Activated CD4-positive, alpha-beta T cell treated with anti-CD3 and anti-CD28 coated beads for 1 hour (primary cell): ENCODE results near the gene MACF1.

ENCODE experiments used
- DNase-seq: peaks from one replicate; pipeline ENCODE4 v3.0.0-alpha.2; 2020

Gene MACF1

GRCh38 chr1:39317111-39317510, 112.6 kb downstream of the MACF1 start:
- DNase-seq = no peak

GRCh38 chr1:39317910-39318633, 113.6 kb downstream of the MACF1 start:
- DNase-seq = no peak

- no peak for DNase-seq
Measured at GRCh38 chr1:39321979-39322378, 117.5 kb downstream of the MACF1 start.

- DNase-seq = no peak
Measured at GRCh38 chr1:39322431-39322830, 117.9 kb downstream of the MACF1 start.

- DNase-seq = no peak
Measured at GRCh38 chr1:39324888-39325287, 120.4 kb downstream of the MACF1 start.

- no peak for DNase-seq
Measured at GRCh38 chr1:39326836-39327235, 122.3 kb downstream of the MACF1 start.

GRCh38 chr1:39328095-39328494, 123.6 kb downstream of the MACF1 start:
- DNase-seq = no peak

GRCh38 chr1:39328586-39329121, 124.2 kb downstream of the MACF1 start:
- no peak for DNase-seq

- DNase-seq = no peak
Measured at GRCh38 chr1:39331647-39332046, 127.2 kb downstream of the MACF1 start.

GRCh38 chr1:39332291-39332690, 127.8 kb downstream of the MACF1 start:
- DNase-seq = no peak

- DNase-seq = no peak
Measured at GRCh38 chr1:39332828-39333227, 128.3 kb downstream of the MACF1 start.

- no peak for DNase-seq
Measured at GRCh38 chr1:39333296-39333695, 128.8 kb downstream of the MACF1 start.

GRCh38 chr1:39335216-39335615, 130.7 kb downstream of the MACF1 start:
- DNase-seq = no peak

- no peak for DNase-seq
Measured at GRCh38 chr1:39337067-39337466, 132.6 kb downstream of the MACF1 start.

GRCh38 chr1:39342776-39343175, 138.3 kb downstream of the MACF1 start:
- DNase-seq = no peak

- no peak for DNase-seq
Measured at GRCh38 chr1:39344394-39345154, 140.1 kb downstream of the MACF1 start.

- no peak for DNase-seq
Measured at GRCh38 chr1:39346872-39347271, 142.4 kb downstream of the MACF1 start.

GRCh38 chr1:39348278-39348677, 143.8 kb downstream of the MACF1 start:
- DNase-seq = no peak

- no peak for DNase-seq
Measured at GRCh38 chr1:39352881-39353280, 148.4 kb downstream of the MACF1 start.

- DNase-seq = no peak
Measured at GRCh38 chr1:39354572-39354971, 150.1 kb downstream of the MACF1 start.

GRCh38 chr1:39358491-39358890, 154.0 kb downstream of the MACF1 start:
- no peak for DNase-seq

GRCh38 chr1:39359028-39359570, 154.6 kb downstream of the MACF1 start:
- no peak for DNase-seq

- no peak for DNase-seq
Measured at GRCh38 chr1:39360731-39361130, 156.2 kb downstream of the MACF1 start.

GRCh38 chr1:39361446-39361845, 157.0 kb downstream of the MACF1 start:
- DNase-seq = no peak
